HL-60/S4 treated with phorbol 12-myristate 13-acetate at 8.2 ng/mL for 4 days and 3 days (cell line): ENCODE results near the gene FBXO5.

ENCODE experiments used
- in situ Hi-C: fragments of 300-500 bp; cut with MboI; formaldehyde crosslinking; loops from 2 replicates; pipeline ENCODE4 v1.15.0; 2022; ENCODE audit warnings: low sequenced_read_pairs

Gene FBXO5

DNA sequence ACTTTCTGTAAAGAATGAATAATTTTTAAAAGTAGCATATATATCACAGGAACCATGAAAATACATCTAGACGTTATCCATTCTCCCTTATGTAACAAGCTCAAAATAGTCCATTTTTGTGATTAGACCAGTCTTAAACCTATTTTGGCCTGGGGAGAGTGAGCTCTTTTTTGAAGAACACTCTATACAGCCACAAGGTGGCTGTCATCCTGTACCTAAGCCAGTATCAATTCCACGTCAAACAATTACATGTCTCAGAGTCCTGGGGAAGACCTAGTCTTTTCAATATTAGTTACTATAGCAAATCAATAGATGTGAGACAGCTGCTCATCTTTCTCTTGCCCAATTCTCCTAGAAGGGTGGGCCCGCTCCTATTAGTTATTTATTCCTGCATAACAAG, 28.4 kb downstream of the FBXO5 start:
- in situ Hi-C loops: no loop called here

DNA sequence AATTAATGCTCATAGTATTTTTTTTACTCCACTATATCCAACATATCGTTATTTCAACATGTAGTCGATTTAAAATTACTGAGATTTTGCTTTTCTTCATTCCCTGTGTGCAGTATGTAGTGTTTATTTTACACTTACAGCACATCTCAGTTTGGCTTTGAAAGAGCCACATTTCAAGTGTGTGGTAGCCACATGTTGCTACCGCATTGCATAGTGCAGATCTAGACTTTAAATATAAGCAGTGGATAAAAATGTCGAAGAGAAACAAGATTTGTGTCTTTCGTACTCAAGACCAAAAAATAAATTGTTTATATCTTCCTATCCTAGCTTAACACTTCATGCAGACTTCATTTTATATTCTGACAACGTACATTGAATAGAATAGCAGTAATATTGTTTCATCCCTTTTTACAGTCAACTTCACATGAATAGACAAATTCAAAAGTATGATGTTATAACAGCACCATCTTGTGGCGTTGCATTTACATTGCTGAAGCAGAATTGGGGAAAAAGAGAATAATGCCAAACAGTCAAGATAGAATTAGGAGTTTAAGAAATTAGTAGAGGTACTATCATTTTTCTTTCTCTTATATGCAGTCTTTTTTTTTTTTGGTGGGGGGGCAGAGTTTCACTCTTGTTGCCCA, 29.9 kb downstream of the FBXO5 start:
- in situ Hi-C loops: no loop called here

DNA sequence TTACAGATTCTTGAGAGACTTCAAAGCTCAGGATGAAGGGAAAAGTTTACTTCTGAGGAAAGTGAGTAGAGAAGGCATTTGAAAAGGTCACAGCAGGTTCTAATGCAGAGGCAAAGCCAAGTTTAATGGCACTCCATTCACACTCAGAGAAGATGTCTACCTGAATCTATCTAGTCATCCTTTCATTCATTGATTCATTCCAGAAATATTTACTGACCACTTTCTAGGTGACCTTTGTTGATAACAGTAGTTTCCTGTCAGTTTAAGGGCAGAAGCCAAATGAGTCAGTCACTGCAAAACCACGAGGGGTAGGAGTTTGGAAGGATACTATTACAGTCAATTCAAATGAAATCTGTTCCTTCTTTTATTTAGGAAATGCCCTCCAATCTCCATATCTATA, 30.8 kb downstream of the FBXO5 start:
- in situ Hi-C loops: no loop called here

DNA sequence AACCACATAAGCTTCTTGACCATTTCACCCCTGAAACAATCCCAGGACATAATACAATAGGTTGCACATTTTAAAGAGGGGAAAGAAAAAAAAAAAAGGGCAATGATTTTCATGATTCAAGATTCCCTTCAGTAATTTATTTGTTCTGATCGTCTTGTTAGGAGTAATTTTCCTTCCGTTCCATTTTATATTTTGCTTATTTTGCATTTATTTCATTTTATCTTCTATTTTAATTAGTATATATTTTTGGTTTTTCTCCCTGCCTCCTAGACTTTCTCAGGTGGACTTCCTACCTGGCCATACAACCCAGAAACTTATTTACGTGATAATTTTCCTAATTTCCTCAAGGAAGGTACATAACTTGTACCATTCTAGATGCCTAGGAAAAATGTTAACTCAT, 32.6 kb downstream of the FBXO5 start:
- in situ Hi-C loops: no loop called here

DNA sequence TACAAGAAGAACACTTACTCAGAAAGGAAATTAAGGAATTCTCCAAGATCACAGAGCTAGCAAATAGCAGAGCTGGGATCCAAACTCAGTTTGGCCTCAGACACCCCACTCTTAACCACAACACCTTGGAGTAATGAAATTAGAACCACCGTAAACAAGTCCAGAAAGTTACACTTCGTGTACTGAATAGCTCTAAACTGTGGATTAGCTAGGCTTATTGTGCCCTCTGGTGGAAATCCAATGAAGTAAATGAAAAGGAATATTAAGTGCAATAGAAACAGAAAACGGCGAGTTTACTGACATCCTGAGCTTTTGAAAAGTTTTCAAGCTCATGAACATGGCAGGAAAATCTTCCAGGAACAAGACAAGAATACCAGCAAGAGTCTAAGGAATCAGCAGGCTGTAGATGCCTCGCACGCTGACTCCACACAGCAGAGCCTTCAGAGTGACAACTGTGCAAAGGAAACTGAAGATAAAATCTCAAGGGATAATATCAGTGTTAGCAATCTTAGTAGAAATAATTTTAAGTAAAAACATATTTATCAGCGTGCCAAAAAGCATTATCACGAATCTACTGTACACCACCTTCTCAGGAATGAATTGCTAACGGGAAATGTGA, 34.6 kb downstream of the FBXO5 start:
- in situ Hi-C loops: no loop called here

DNA sequence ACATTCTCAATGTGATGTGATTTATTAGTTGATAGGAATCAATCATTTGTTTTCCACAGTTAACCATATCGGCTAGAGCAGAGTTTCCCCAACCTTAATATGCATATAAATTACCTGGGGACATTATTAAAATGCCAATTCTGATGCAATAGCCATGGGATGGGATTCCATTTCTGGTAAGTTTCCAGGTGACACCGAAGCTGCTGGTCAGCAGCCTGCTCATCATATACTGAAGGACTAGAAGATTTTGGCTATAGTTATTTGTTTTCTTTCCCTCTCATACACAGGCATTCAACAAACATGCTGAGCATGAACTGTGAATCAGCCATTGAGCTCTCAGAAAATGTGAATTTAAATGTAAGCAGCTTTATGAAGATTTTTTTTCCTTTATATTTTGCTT, 35.8 kb downstream of the FBXO5 start:
- in situ Hi-C loops: no loop called here

DNA sequence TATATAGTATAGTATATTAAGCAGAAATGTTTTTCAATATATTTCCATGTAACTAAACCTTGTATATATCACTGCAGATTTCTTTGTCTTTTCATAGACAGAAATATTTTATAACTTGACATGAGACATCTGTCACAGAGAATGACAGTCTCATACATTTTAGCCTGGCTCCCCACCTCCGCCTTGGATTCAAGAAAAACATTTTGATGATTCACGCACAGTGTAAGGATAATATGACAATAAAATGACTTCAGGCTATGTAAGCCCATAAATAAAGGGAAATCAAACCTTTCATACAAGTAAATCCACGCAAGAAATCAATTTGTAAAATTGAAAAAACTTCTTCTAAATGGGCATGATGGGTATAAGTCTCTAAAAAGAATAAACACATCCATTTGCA, 36.4 kb downstream of the FBXO5 start:
- in situ Hi-C loops: no loop called here

DNA sequence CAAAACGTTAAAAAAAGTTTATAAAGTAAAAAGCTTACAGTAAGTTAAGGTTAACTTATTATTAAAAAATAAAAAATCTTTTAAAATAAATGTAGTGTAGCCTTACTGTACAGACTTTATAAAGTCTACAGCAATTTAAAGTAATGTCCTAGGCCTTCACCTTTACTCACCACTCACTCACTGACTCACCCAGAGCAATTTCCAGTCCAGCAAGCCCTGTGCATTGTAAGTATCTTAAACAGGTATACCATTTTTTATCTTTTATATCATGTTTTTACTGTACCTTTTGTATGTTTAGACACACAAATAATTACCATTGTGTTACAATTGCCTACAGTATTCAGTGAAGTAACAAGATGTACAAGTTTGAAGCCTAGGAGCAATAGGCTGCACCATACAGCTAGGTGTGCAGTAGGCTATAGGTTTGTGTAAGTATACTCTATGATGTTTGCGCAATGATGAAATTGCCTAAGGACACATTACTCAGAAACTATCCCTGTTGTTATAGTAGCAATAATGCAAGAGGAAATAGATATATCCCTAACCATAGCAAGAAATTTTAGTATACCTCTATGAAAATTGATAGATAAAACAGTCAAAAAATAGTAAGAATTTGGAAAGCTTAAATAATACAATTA, 39.5 kb downstream of the FBXO5 start:
- in situ Hi-C loops: no loop called here

DNA sequence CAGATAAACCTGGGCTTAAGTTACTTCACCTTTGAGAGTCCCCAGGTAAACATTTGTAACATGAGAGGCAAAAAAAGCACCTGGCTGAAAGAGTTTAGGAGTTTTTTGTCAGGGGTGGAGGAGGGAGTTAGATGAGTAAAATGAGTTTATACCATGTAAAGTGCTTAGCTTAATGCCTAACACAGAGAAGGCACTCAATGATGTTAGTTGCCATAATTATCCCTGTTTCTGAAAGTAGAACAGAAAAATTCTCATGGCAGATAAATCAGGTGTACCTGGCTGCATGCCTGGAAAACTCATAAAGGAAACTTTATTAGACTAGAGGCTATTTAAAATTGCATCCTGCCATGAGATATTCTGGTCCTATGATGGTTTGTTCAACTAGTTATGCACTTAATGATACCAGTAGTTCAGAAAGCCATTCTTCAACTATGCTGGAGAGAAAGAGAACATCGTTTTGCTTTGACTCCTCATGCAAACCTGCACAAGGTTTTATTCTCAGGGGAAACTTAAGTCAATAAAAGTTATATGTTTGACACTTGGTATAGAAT, 40.4 kb downstream of the FBXO5 start:
- in situ Hi-C loops: no loop called here

DNA sequence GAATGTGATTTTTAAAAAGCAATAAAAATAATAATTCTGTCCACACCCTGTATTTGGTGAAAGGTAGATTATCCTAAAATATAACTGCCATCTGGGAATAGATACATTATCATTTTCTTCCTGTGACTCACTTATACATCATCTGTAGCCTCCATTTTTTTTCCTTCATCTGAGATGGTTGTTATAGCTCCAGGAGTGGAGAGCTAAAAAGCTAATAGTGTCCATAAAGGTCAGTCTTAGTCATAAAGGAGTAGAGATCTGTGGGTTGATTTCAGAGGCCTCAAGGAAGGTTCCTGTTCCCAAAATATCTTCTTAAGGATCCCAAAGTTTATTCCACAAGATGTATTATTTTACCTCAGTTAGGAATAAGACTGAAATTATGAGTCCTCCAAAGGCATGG, 41.1 kb downstream of the FBXO5 start:
- in situ Hi-C loops: no loop called here

DNA sequence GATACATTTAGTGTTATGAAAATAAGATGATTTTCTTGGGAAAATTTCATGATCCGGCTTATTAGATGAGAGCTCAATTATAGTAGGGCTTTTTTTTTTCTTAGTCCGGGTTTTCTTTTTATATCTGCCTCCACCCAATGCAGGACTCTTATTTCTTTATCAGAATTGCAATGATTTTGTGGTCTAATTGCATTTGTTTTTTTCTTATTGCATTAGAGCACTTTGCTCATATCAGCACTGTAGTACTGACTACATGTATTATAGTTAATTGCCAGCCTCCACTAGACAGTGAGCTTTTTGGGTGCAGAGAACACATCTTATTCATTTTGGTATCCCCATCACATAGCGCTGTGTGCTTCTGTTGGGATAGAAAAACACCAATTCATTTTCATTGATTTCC, 50.0 kb downstream of the FBXO5 start:
- in situ Hi-C loops: no loop called here

DNA sequence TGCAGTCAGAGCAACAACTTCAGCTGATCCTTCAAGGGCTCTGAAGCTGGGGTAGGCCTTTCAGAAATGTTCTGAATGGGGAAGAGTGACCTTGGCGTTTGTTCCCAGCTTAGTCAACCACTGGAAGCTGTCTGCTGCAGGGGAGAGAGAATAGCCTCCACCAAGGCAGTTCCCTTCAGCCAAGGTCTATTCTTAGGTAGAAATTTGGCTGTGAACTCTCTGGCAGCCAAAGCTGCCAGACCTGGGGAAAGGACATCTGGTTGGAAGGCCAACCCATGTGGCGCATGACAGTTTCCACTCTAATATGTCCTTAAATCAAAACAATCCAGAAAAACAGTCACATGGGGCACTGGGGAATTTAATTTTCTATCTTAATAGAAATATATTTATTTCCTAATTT, 60.1 kb downstream of the FBXO5 start:
- in situ Hi-C loops: no loop called here
